Liver (tissue), 3 donors: ENCODE results near the gene PBX4.

ENCODE experiments used
- CTCF ChIP-seq: fragments of 150-350 bp; IDR thresholded peaks from 2 replicates; pipeline ENCODE4 v1.5.1; 2017; ENCODE audit warnings: improper control_type of control experiment, low read depth, low read length; ENCODE audit not compliant: missing input control
- FOXA1 ChIP-seq: IDR thresholded peaks from 2 replicates; pipeline ENCODE4 v1.6.1; 2016; ENCODE audit warnings: antibody characterized with exemption
- GABPA ChIP-seq, 2 donors: IDR thresholded peaks in 1 of 2; conservative IDR thresholded peaks in 1 of 2; 2 replicates each; pipeline ENCODE4 v1.6.1; 2016; ENCODE audit warnings: antibody characterized with exemption in 2 of 2, mild to moderate bottlenecking in 1 of 2, moderate library complexity in 1 of 2
- JUND ChIP-seq, 2 donors: IDR thresholded peaks; 2 replicates each; pipeline ENCODE4 v1.6.1; 2016; ENCODE audit warnings: antibody characterized with exemption in 2 of 2
- REST ChIP-seq: IDR thresholded peaks from 2 replicates; pipeline ENCODE4 v1.6.1; 2016; ENCODE audit warnings: antibody characterized with exemption, mild to moderate bottlenecking
- SP1 ChIP-seq: IDR thresholded peaks from 2 replicates; pipeline ENCODE4 v1.6.1; 2018; ENCODE audit warnings: antibody characterized with exemption, mild to moderate bottlenecking
- TAF1 ChIP-seq: conservative IDR thresholded peaks from 2 replicates; pipeline ENCODE4 v1.6.1; 2016; ENCODE audit warnings: antibody characterized with exemption, mild to moderate bottlenecking
- TF ChIP-seq, protein P1 (sequence below): IDR thresholded peaks from 2 replicates; pipeline ENCODE4 v1.6.1; 2016; ENCODE audit warnings: antibody characterized with exemption
- donor health status: healthy.
- donor health status: healthy.

GRCh38 chr19:19551853-19552192 lies 66.7 kb downstream of the PBX4 start:
- no peak for TF ChIP-seq CTCF
- TF ChIP-seq REST: no peak
- no peak for TF ChIP-seq TAF1
- TF ChIP-seq JUND (IDR thresholded peaks at IDR 0.05): no peak
- no peak for TF ChIP-seq FOXA1
- TF ChIP-seq, protein P1, sequence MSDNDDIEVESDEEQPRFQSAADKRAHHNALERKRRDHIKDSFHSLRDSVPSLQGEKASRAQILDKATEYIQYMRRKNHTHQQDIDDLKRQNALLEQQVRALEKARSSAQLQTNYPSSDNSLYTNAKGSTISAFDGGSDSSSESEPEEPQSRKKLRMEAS: no peak
- TF ChIP-seq SP1: no peak
- no peak for TF ChIP-seq GABPA (IDR thresholded peaks at IDR 0.05 in 1 of 2, conservative IDR thresholded peaks at IDR 0.05 in 1 of 2)
